22Rv1 (cell line): ENCODE measurements around the gene ZBED2.

Experiments
- H3K27ac ChIP-seq: fragments of 450-650 bp; 2 replicates; pipeline ENCODE4 v1.5.1; 2017
- CTCF ChIP-seq: fragments of 450-650 bp; IDR thresholded peaks from 2 replicates; pipeline ENCODE4 v1.5.1; 2017; ENCODE audit warnings: mild to moderate bottlenecking
- ZFX ChIP-seq: fragments of 450-650 bp; IDR thresholded peaks from 2 replicates; pipeline ENCODE4 v1.6.1; 2017; ENCODE audit warnings: antibody characterized with exemption, borderline replicate concordance

Gene ZBED2

DNA sequence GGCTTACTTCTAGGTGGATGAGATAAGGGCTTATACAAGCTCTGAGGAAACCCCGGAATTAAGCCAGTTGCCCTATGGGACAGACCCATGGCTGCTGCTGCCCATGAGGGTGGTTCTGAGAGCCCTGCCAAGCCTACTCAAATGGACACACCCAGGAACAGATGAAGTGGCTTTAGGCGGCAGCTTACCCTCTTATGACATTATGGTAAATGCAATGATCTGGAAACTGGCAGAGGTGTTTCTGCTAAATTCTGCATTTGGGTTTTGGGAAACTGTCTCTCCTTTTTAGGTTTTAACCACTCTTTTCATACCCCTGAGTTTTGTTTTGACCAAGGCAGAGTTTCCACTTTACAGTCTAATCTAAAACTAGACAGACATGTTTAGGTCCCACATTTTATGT, 9.0 kb upstream of the ZBED2 start:
- no peak overlapping the region for H3K27ac ChIP-seq
- TF ChIP-seq CTCF (no peak), ZFX (no peak)

GRCh38 chr3:111603679-111604078, 8.5 kb upstream of the ZBED2 start:
- no peak overlapping the region for H3K27ac ChIP-seq
- TF ChIP-seq CTCF (no peak), ZFX (no peak)

- no peak overlapping the region for H3K27ac ChIP-seq
Measured at GRCh38 chr3:111601810-111602209, 6.7 kb upstream of the ZBED2 start.

GRCh38 chr3:111598552-111598951, 3.4 kb upstream of the ZBED2 start:
- no peak overlapping the region for H3K27ac ChIP-seq

More at GRCh38 chr3:111601810-111602209, 6.7 kb upstream of the ZBED2 start:
- TF ChIP-seq ZFX: no peak
- TF ChIP-seq CTCF: no peak

DNA sequence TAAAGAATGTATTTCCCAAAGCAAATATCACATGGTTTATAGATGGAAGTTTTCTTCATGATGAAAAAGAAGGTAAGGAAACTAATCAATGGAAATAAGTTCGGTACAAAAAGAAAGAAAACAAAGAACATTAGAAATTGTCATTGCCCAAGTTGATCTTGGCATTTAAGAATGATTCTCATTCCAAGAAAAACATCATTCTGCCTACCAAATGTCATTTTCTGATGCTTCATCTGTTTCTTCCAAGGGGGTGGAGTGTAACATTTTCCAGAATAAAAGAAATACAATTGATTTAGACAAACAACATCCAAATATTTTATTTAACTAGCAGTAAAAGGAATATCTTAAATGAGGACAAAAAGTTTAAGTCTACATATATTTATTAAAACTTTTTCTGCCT, 3.0 kb upstream of the ZBED2 start:
- TF ChIP-seq ZFX (no peak), CTCF (no peak)
- no peak overlapping the region for H3K27ac ChIP-seq

More at GRCh38 chr3:111598552-111598951, 3.4 kb upstream of the ZBED2 start:
- TF ChIP-seq ZFX (no peak), CTCF (no peak)

- no peak overlapping the region for H3K27ac ChIP-seq
- TF ChIP-seq ZFX (no peak), CTCF (no peak)
Measured at GRCh38 chr3:111596328-111596727, 1.2 kb upstream of the ZBED2 start.

GRCh38 chr3:111594781-111595180, 365 bp downstream of the ZBED2 start:
- TF ChIP-seq CTCF (no peak), ZFX (no peak)
- no peak overlapping the region for H3K27ac ChIP-seq
